ENCODE results near the gene SNX27. TPM values are rescaled to one million over a fixed set of nuclear protein-coding genes. Genes with fewer than 3 reads are reported as not detected.

The SNX27 gene
- total and polyA plus RNA-seq, 2 donors (not counting 3 experiments of a cell fraction or from before 2014, with no cell fraction given): 8.1 to 24.9 TPM

- Histone ChIP-seq H3K4me1 (ENCODE audit: control insufficient read depth, extremely low read depth, insufficient read depth, low read length) (no peaks in the 10 kb centered on the region), H3K27me3 (ENCODE audit: control insufficient read depth in 2 of 2, insufficient read depth in 2 of 2, low read length in 2 of 2) (no peaks in the 10 kb centered on the region), H3K9me3 (replicated peaks; ENCODE audit: control insufficient read depth, insufficient read depth, low read length) (no peaks in the 10 kb centered on the region), H2AFZ (ENCODE audit: low read depth, low read length) (no peak overlapping the region), H3K36me3 (ENCODE audit: control insufficient read depth in 2 of 2, extremely low read depth in 1 of 2, insufficient read depth in 2 of 2, low read length in 2 of 2) (no peaks in the 10 kb centered on the region), H3K4me2 (ENCODE audit: insufficient read depth, low read length) (no peak overlapping the region), H4K20me1 (replicated peaks; ENCODE audit: control insufficient read depth, extremely low read depth, insufficient read depth, low read length) (no peaks in the 10 kb centered on the region), H3K4me3 (replicated peaks in 1 of 3; ENCODE audit: insufficient read depth in 1 of 3, low read depth in 1 of 3, low read length in 3 of 3) (no peak overlapping the region), H3K9ac (replicated peaks; ENCODE audit: extremely low read depth, insufficient read depth, low read length) (no peak overlapping the region), H3K79me2 (ENCODE audit: control insufficient read depth, insufficient read depth, low read length) (peaks cover 21% of the 10 kb centered on the region), H3K9me1 (replicated peaks; ENCODE audit: control insufficient read depth, extremely low read depth, insufficient read depth, low read length) (no peaks in the 10 kb centered on the region), H3K27ac (ENCODE audit: insufficient read depth, low read depth, low read length) (no peak overlapping the region)
- no peak for FAIRE-seq
- TF ChIP-seq FOS (IDR thresholded peaks at IDR 0.05; ENCODE audit: borderline replicate concordance, insufficient read depth, low read length): peak; percentile 32
- no peak for TF ChIP-seq JUN (IDR thresholded peaks at IDR 0.05; ENCODE audit: borderline replicate concordance, insufficient read depth, insufficient read length, low read depth)
- peak; percentile 30 for DNase-seq (ENCODE audit: low read depth, low spot score)
- dilution Hi-C loops (cut with MboI; ENCODE audit: extremely low pct_ligation_motif_present, low sequenced_read_pairs) (no loop called here), intact Hi-C loops (cut with micrococcal nuclease) (no loop called here)
- CTCF ChIA-PET: interaction anchor here (0.8 to 1.9 kb wide), 15 partner anchors 9 to 217 kb away, joined by 3 to 8 read pairs (median 4); partner anchors contain the start of gene RIIAD1
- no TSS peak for BruUV-seq (replicated peaks)
- POLR2A ChIA-PET: interaction anchor here (0.6 kb wide), 1 partner anchor 21 kb away, joined by 4 read pairs; no protein-coding TSS in a partner anchor
Measured at GRCh38 chr1:151619489-151620093, 7.7 kb downstream of the SNX27 start.

GRCh38 chr1:151620286-151620685 is 8.4 kb downstream of the SNX27 start:
- dilution Hi-C loops (cut with MboI; ENCODE audit: extremely low pct_ligation_motif_present, low sequenced_read_pairs): no loop called here
- POLR2A ChIA-PET: interaction anchor here (0.6 kb wide), 1 partner anchor 21 kb away, joined by 4 read pairs; no protein-coding TSS in a partner anchor

More at GRCh38 chr1:151620286-151620685, 8.4 kb downstream of the SNX27 start:
- no peaks in the 10 kb centered on the region for H4K20me1 ChIP-seq (replicated peaks; ENCODE audit: control insufficient read depth, extremely low read depth, insufficient read depth, low read length)
- H3K9me3 ChIP-seq (replicated peaks; ENCODE audit: control insufficient read depth, insufficient read depth, low read length): no peaks in the 10 kb centered on the region
- H2AFZ ChIP-seq (ENCODE audit: low read depth, low read length): no peak overlapping the region
- CTCF ChIA-PET: interaction anchor here (0.7 to 1.9 kb wide), 17 partner anchors 8 to 216 kb away, joined by 3 to 8 read pairs (median 4); partner anchors contain the start of genes RIIAD1 and SNX27
- H3K4me2 ChIP-seq (ENCODE audit: insufficient read depth, low read length): no peak overlapping the region
- TF ChIP-seq GATA2 (IDR thresholded peaks at IDR 0.05; ENCODE audit: insufficient read depth, insufficient read length, low read depth, low read length) (no peak), POLR2AphosphoS5 (IDR thresholded peaks at IDR 0.05; ENCODE audit: insufficient read depth, low read depth, low read length) (no peak), POLR2A (IDR thresholded peaks at IDR 0.05; ENCODE audit: low read depth, low read length) (no peak), FOS (IDR thresholded peaks at IDR 0.05; ENCODE audit: borderline replicate concordance, insufficient read depth, low read length) (no peak), CTCF (IDR thresholded peaks at IDR 0.05; ENCODE audit: extremely low read depth in 1 of 2, insufficient read depth in 1 of 2, low read depth in 1 of 2, low read length in 2 of 2) (no peak), MYC (IDR thresholded peaks at IDR 0.05; ENCODE audit: low read depth, low read length) (no peak), JUN (IDR thresholded peaks at IDR 0.05; ENCODE audit: borderline replicate concordance, insufficient read depth, insufficient read length, low read depth) (no peak), MAX (IDR thresholded peaks at IDR 0.05; ENCODE audit: insufficient read depth, insufficient read length) (no peak), EZH2 (IDR thresholded peaks at IDR 0.05; ENCODE audit: borderline replicate concordance, low read depth, low read length, severe bottlenecking) (no peak)
- no peak overlapping the region for H3K4me3 ChIP-seq (replicated peaks in 1 of 3; ENCODE audit: insufficient read depth in 1 of 3, low read depth in 1 of 3, low read length in 3 of 3)
- DNase-seq (ENCODE audit: low read depth, low spot score) (no peak), FAIRE-seq (no peak)
- H3K9ac ChIP-seq (replicated peaks; ENCODE audit: extremely low read depth, insufficient read depth, low read length): no peak overlapping the region
- H3K9me1 ChIP-seq (replicated peaks; ENCODE audit: control insufficient read depth, extremely low read depth, insufficient read depth, low read length): no peaks in the 10 kb centered on the region
- H3K4me1 ChIP-seq (ENCODE audit: control insufficient read depth, extremely low read depth, insufficient read depth, low read length): no peaks in the 10 kb centered on the region
- H3K27me3 ChIP-seq (ENCODE audit: control insufficient read depth in 2 of 2, insufficient read depth in 2 of 2, low read length in 2 of 2): no peaks in the 10 kb centered on the region
- no TSS peak for BruUV-seq (replicated peaks)
- peaks cover 19% of the 10 kb centered on the region for H3K79me2 ChIP-seq (ENCODE audit: control insufficient read depth, insufficient read depth, low read length)
- no peak overlapping the region for H3K27ac ChIP-seq (ENCODE audit: insufficient read depth, low read depth, low read length)
- intact Hi-C loops (cut with micrococcal nuclease): no loop called here
- no peaks in the 10 kb centered on the region for H3K36me3 ChIP-seq (ENCODE audit: control insufficient read depth in 2 of 2, extremely low read depth in 1 of 2, insufficient read depth in 2 of 2, low read length in 2 of 2)

Measured in endothelial cell of umbilical vein (primary cell).